IPS-15b (cell line): ENCODE results near the gene TXNDC17.
"Not testable (repeated sequence)": the region's sequence is repeated elsewhere in the genome, so short reads cannot be mapped to it uniquely, and the experiment has no call there.

ENCODE experiments used
- H3K27me3 ChIP-seq: one replicate; pipeline ENCODE4 v1.6.1; 2013; ENCODE audit warnings: low read length; ENCODE audit not compliant: control insufficient read depth, insufficient read depth
- H3K36me3 ChIP-seq: one replicate; pipeline ENCODE4 v1.6.1; 2013; ENCODE audit warnings: low read length; ENCODE audit not compliant: control insufficient read depth, insufficient read depth
- H3K4me1 ChIP-seq: one replicate; pipeline ENCODE4 v1.6.1; 2013; ENCODE audit warnings: mild to moderate bottlenecking, low read length; ENCODE audit not compliant: control insufficient read depth, insufficient read depth
- H3K4me3 ChIP-seq: one replicate; pipeline ENCODE4 v1.5.1; 2013; ENCODE audit warnings: low read depth, low read length
- H3K9ac ChIP-seq: one replicate; pipeline ENCODE4 v1.6.1; 2013; ENCODE audit warnings: low read depth, mild to moderate bottlenecking, low read length
- H3K9me3 ChIP-seq: one replicate; pipeline ENCODE4 v1.6.1; 2013; ENCODE audit warnings: mild to moderate bottlenecking, low read length; ENCODE audit not compliant: control insufficient read depth, insufficient read depth

TXNDC17 gene

GRCh38 chr17:6640536-6641246 lies at the start of gene TXNDC17, which contains the start of gene KIAA0753:
TXNDC17 (plus strand) TSS chr17:6641060; CDS start chr17:6641083, 23 bp downstream.
KIAA0753 (minus strand) TSS chr17:6640711; CDS start chr17:6635103, 5,608 bp downstream.
- Histone ChIP-seq H3K36me3 (no peaks in the 10 kb centered on the region), H3K9me3 (no peaks in the 10 kb centered on the region), H3K4me1 (no peaks in the 10 kb centered on the region), H3K4me3 (peak within 1 kb of the TSS; percentile 94), H3K27me3 (no peaks in the 10 kb centered on the region), H3K9ac (peak within 1 kb of the TSS; percentile 87)

- H3K9me3 ChIP-seq: no peaks in the 10 kb centered on the region
- H3K36me3 ChIP-seq: peaks cover 3% of the 10 kb centered on the region
- H3K9ac ChIP-seq: no peak overlapping the region
- no peak overlapping the region for H3K4me3 ChIP-seq
- H3K27me3 ChIP-seq: no peaks in the 10 kb centered on the region
- no peaks in the 10 kb centered on the region for H3K4me1 ChIP-seq
Observed at GRCh38 chr17:6591599-6592158, 49.2 kb upstream of the TXNDC17 start.

DNA sequence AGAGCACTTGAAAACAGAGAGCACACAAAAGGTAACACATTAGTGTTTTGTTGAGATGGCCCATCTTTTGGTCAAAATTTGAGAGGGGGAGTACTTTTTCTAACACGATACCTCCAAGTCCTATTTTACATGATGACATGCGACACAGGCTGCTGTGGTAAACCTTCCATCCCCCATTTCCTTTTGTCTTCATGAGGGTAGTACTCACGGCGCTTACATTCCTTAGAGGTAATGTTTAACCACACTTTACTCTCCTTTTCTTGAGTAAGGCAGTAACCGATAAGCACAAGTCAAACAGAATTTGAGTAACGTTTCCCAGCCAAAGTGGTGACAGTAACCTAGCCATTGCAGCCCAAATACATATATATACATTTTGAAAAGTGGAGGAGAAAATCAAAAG lies 48.7 kb upstream of the TXNDC17 start:
- Histone ChIP-seq H3K9me3 (no peaks in the 10 kb centered on the region), H3K27me3 (no peaks in the 10 kb centered on the region), H3K36me3 (peaks cover 3% of the 10 kb centered on the region), H3K4me1 (no peaks in the 10 kb centered on the region), H3K9ac (no peak overlapping the region), H3K4me3 (no peak overlapping the region)

GRCh38 chr17:6593371-6593770 lies 47.5 kb upstream of the TXNDC17 start:
- not testable (repeated sequence) for H3K9me3 ChIP-seq, H3K9ac ChIP-seq, H3K4me3 ChIP-seq, H3K36me3 ChIP-seq, H3K27me3 ChIP-seq, H3K4me1 ChIP-seq

GRCh38 chr17:6596081-6596480 lies 44.8 kb upstream of the TXNDC17 start:
- Histone ChIP-seq H3K9me3 (no peaks in the 10 kb centered on the region), H3K4me1 (no peaks in the 10 kb centered on the region), H3K9ac (no peak overlapping the region), H3K4me3 (no peak overlapping the region), H3K36me3 (peaks cover 3% of the 10 kb centered on the region), H3K27me3 (no peaks in the 10 kb centered on the region)

- no peak overlapping the region for H3K4me3 ChIP-seq
- no peak overlapping the region for H3K9ac ChIP-seq
- no peaks in the 10 kb centered on the region for H3K4me1 ChIP-seq
- peaks cover 3% of the 10 kb centered on the region for H3K36me3 ChIP-seq
- H3K27me3 ChIP-seq: no peaks in the 10 kb centered on the region
- no peaks in the 10 kb centered on the region for H3K9me3 ChIP-seq
Observed at GRCh38 chr17:6596511-6596910, 44.3 kb upstream of the TXNDC17 start.

DNA sequence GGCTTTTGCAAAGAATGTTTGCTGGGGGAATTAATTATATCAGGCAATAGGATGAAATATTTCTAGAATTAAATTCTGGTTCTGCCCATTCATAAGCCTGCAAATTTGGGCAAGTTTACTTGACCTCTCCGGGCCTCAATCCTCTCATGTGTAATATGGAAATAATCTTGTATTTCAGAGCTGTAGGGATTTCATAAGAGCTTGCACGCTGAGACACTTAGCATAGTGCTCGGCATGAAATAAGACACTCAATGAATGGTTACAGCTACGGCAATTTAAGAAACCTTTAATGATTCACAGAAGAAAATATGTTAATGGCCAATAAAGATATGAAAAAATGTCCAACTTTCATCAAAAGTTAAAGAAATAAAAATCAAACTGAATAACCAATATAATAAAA lies 43.9 kb upstream of the TXNDC17 start:
- Histone ChIP-seq H3K36me3 (peaks cover 1% of the 10 kb centered on the region), H3K9ac (no peak overlapping the region), H3K27me3 (no peaks in the 10 kb centered on the region), H3K4me3 (no peak overlapping the region), H3K9me3 (no peaks in the 10 kb centered on the region), H3K4me1 (no peaks in the 10 kb centered on the region)

DNA sequence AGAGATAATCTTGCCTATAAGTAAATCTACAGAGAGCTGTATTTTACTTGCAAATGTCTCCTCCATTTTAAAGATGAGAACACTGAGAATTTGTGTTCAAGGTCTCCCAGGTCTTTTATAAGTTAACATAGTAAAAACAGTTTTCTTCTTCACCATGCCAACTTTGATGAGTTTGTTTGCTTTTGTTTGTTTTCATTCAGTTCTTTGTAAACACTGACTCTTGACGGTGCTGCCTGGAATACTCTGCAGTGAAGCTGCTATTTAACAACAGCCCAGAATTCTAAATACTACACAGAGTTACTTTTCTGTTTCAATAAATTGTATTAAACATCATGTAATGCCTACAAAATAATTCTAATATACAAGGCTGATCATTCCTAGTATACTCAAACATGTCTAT lies 43.1 kb upstream of the TXNDC17 start:
- no peaks in the 10 kb centered on the region for H3K4me1 ChIP-seq
- H3K4me3 ChIP-seq: no peak overlapping the region
- no peaks in the 10 kb centered on the region for H3K36me3 ChIP-seq
- no peaks in the 10 kb centered on the region for H3K9me3 ChIP-seq
- no peak overlapping the region for H3K9ac ChIP-seq
- no peaks in the 10 kb centered on the region for H3K27me3 ChIP-seq

DNA sequence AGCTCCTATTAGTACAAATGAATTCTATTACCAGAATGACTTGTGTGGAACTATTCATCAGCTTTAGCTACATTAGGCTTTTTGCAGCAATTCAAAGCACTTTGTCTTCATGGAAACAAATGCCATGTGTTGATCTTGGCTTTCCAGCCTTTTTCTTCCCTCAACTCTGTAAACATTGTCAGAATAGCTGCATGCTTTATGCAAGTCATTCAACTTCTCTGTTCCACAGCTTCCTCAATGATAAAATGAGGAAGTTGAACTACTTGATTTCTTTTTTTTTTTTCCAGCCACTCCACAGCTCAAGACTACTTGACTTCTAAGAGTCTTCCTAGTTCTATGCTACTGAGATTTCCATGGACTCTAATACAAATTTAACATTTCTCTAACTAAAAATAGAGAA lies 41.5 kb upstream of the TXNDC17 start:
- no peaks in the 10 kb centered on the region for H3K9me3 ChIP-seq
- H3K4me1 ChIP-seq: no peaks in the 10 kb centered on the region
- no peak overlapping the region for H3K4me3 ChIP-seq
- H3K9ac ChIP-seq: no peak overlapping the region
- H3K27me3 ChIP-seq: no peaks in the 10 kb centered on the region
- no peaks in the 10 kb centered on the region for H3K36me3 ChIP-seq

GRCh38 chr17:6602141-6602540 lies 38.7 kb upstream of the TXNDC17 start:
- H3K9me3 ChIP-seq: no peaks in the 10 kb centered on the region
- no peak overlapping the region for H3K9ac ChIP-seq
- no peaks in the 10 kb centered on the region for H3K4me1 ChIP-seq
- H3K27me3 ChIP-seq: no peaks in the 10 kb centered on the region
- no peak overlapping the region for H3K4me3 ChIP-seq
- H3K36me3 ChIP-seq: peaks cover 4% of the 10 kb centered on the region

GRCh38 chr17:6603744-6604325 lies 37.0 kb upstream of the TXNDC17 start:
- H3K4me3 ChIP-seq: no peak overlapping the region
- no peak overlapping the region for H3K9ac ChIP-seq
- H3K9me3 ChIP-seq: no peaks in the 10 kb centered on the region
- H3K27me3 ChIP-seq: no peaks in the 10 kb centered on the region
- H3K4me1 ChIP-seq: no peaks in the 10 kb centered on the region
- peaks cover 12% of the 10 kb centered on the region for H3K36me3 ChIP-seq

- H3K27me3 ChIP-seq: no peaks in the 10 kb centered on the region
- no peaks in the 10 kb centered on the region for H3K4me1 ChIP-seq
- no peak overlapping the region for H3K4me3 ChIP-seq
- no peaks in the 10 kb centered on the region for H3K9me3 ChIP-seq
- no peak overlapping the region for H3K9ac ChIP-seq
- peaks cover 16% of the 10 kb centered on the region for H3K36me3 ChIP-seq
Observed at GRCh38 chr17:6605142-6605541, 35.7 kb upstream of the TXNDC17 start.
